ENCODE data around the gene EMC6. TPM values are rescaled to one million over a fixed set of nuclear protein-coding genes. Genes with fewer than 3 reads are reported as not detected.

EMC6 gene
- total RNA-seq, 1 donor from 2014 or later = 75.0 TPM

- no peak for TF ChIP-seq CTCF (IDR thresholded peaks at IDR 0.05)
- no peaks in the 10 kb centered on the region for H3K36me3 ChIP-seq
- intact Hi-C loops (cut with DNase I) = no loop called here
- H3K27ac ChIP-seq = no peak overlapping the region
- no peak for DNase-seq (ENCODE audit: low spot score in 2 of 2)
- no peaks in the 10 kb centered on the region for H3K9me3 ChIP-seq
- no peaks in the 10 kb centered on the region for H3K4me1 ChIP-seq
- no peaks in the 10 kb centered on the region for H3K27me3 ChIP-seq
- no peak overlapping the region for H3K4me3 ChIP-seq
These were observed 19.5 kb downstream of the EMC6 start for GRCh38 chr17:3688027-3688553.

- no peak for DNase-seq (ENCODE audit: low spot score in 2 of 2)
- no peaks in the 10 kb centered on the region for H3K27me3 ChIP-seq
- intact Hi-C loops (cut with DNase I) = no loop called here
- TF ChIP-seq CTCF (IDR thresholded peaks at IDR 0.05) = no peak
- H3K9me3 ChIP-seq = no peaks in the 10 kb centered on the region
- H3K4me3 ChIP-seq = no peak overlapping the region
- no peaks in the 10 kb centered on the region for H3K36me3 ChIP-seq
- no peak overlapping the region for H3K27ac ChIP-seq
- H3K4me1 ChIP-seq = no peaks in the 10 kb centered on the region
These were observed 20.2 kb downstream of the EMC6 start for GRCh38 chr17:3688852-3689261.

- H3K9me3 ChIP-seq = no peaks in the 10 kb centered on the region
- no peak for DNase-seq (ENCODE audit: low spot score in 2 of 2)
- H3K27me3 ChIP-seq = no peaks in the 10 kb centered on the region
- no peak overlapping the region for H3K27ac ChIP-seq
- H3K4me1 ChIP-seq = no peaks in the 10 kb centered on the region
- no peak overlapping the region for H3K4me3 ChIP-seq
- intact Hi-C loops (cut with DNase I) = no loop called here
- no peaks in the 10 kb centered on the region for H3K36me3 ChIP-seq
- TF ChIP-seq CTCF (IDR thresholded peaks at IDR 0.05) = no peak
These were observed 20.9 kb downstream of the EMC6 start for GRCh38 chr17:3689262-3690093.

- H3K27me3 ChIP-seq = peaks cover 7% of the 10 kb centered on the region
These were observed 21.6 kb downstream of the EMC6 start for GRCh38 chr17:3690094-3690715.

GRCh38 chr17:3691617-3692067, 23.0 kb downstream of the EMC6 start:
- no peak for TF ChIP-seq CTCF (IDR thresholded peaks at IDR 0.05)
- DNase-seq (ENCODE audit: low spot score in 2 of 2) = no peak
- no peaks in the 10 kb centered on the region for H3K9me3 ChIP-seq
- no peaks in the 10 kb centered on the region for H3K36me3 ChIP-seq
- H3K4me3 ChIP-seq = no peak overlapping the region
- peaks cover 8% of the 10 kb centered on the region for H3K27me3 ChIP-seq
- H3K4me1 ChIP-seq = peaks cover 5% of the 10 kb centered on the region in 2 donors
- intact Hi-C loops (cut with DNase I) = no loop called here
- no peak overlapping the region for H3K27ac ChIP-seq

More at GRCh38 chr17:3690094-3690715, 21.6 kb downstream of the EMC6 start:
- no peak for TF ChIP-seq CTCF (IDR thresholded peaks at IDR 0.05)
- Histone ChIP-seq H3K4me1 (peaks cover 0 to 2% of the 10 kb centered on the region in 2 donors), H3K4me3 (no peak overlapping the region), H3K9me3 (no peaks in the 10 kb centered on the region), H3K27ac (no peak overlapping the region), H3K36me3 (no peaks in the 10 kb centered on the region)
- intact Hi-C loops (cut with DNase I) = no loop called here
- DNase-seq (ENCODE audit: low spot score in 2 of 2) = no peak
